ENCODE results near the gene RTL1.

The RTL1 gene

DNA sequence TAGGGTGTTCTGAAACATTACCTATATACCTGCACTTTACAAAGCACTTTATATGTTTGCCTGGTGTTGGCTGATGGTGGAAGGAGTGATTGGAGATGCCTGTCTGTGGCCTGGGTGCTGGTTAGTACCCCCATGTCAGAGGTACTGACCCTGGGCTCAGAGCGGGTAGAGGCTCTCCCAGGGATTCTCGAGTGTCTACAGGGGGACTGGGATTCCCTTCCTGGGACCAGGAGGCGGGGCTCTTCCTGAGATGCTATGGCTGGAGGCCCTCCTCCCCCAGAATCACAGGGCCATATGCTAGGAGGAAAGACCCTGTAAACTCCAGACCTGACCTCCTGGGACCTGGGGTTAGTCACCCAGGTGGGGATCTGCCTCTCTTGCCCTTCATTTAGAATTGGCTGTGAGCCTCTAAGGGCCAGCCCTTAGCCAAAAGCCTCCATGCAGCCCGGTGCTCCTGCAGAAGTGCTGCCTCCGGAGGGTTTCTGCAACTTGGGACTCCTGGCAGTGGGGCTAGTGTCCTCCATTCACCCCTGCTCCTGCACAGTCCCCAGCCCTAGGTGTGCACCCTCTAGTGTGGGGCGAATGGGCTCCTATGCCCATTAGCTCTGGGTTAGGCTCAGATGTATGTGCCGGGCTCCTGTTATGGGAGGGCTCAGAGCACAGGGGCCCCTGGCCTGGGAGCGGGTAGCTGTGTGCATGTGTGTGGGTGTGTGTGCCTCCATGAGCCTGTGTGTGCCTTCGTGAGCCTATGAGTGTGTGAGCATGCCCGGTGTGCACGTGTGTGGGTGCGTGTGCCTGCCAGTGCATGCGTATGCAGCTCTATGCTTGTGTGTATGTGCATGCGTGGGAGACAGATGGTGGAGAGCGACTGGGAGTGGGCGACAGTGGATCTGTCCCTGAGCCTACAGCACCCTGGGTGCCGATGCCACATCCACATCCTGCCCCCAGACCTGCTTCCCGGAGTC is 36.6 kb downstream of the RTL1 start:
- DNase-seq (ENCODE audit: low read depth), result no peak

DNA sequence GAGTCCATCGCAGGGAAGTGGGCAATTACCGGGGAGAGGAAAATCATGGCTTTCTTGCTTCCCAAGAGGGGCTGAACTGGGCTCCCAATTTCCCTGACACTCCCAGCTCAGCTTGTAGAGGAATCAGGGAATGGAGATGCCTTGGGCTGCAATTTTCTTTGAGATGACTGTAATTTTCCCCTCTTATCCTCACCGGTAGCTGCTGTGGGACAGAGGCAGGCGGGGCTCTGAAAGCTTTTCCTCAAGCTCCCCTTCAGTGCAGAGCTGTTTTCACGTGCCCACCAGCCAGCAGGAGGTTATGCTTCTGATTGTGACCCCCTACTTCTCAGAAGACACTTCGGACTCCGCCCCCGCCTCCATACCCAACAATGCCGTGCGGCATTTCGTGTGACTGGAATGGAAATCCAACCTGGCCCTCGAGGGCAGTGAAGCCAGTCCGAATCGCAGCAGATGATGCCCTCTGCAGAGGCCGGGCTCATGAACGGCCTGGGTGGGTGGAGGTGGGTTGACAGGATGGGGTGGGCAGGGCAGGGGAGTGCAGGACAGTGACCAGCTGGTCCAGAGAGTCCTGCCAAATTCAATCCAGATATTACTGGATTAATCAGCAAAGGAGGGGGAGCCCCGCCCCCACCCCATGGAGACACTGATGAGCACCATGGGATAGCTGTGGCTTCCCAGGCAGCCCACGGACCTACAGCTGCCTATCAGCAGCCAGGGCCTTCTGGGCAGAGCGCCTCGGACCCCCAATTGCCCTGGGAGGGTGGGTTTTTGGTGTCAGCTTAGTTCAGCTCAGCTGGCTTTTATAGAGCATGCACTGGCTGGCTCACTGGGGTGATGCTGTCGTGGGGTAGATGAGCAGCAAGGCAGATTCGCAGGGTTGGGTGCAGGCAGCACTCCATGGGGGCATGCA is 37.6 kb downstream of the RTL1 start:
- DNase-seq (ENCODE audit: low read depth), result no peak

DNA sequence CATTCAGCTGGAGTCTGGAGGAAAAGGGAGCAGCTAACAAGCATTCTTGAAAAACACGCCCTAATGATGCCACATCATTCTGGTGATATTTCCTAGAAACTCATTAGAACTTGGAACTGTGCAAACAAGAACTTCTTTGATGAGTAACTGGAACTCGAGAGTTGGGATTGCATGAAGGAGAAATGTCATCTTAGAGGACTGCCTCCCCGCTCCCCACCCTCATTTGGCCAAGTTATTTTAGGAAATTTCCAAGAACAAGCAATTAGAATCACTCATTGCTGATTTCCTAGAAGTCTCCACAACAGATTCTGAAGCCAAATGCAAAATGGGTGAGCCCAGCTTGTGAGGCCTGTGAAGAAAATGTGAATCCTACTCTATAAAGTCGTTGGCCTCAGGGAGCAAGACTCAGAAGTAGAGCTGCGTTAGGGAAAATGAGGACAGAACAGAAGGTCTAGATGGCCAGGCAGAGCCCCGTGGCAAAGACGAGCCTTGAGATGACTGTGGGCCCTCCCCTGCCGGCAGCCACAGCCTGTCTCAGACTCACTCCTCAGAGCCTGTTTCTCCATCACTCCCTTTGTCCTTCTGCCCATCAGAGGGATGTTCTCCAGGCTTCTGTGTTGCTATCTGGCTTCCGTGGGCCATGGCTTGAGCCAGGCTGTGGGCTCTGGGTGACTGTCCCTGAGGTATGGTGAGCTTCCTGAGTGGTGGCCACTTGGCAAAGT is 38.4 kb downstream of the RTL1 start:
- DNase-seq (ENCODE audit: low read depth), result no peak

- no peak for DNase-seq (ENCODE audit: low read depth)
Observed at GRCh38 chr14:100864206-100864605, 39.3 kb downstream of the RTL1 start.

- no peak for DNase-seq (ENCODE audit: low read depth)
Observed at GRCh38 chr14:100862793-100863192, 40.7 kb downstream of the RTL1 start.

DNA sequence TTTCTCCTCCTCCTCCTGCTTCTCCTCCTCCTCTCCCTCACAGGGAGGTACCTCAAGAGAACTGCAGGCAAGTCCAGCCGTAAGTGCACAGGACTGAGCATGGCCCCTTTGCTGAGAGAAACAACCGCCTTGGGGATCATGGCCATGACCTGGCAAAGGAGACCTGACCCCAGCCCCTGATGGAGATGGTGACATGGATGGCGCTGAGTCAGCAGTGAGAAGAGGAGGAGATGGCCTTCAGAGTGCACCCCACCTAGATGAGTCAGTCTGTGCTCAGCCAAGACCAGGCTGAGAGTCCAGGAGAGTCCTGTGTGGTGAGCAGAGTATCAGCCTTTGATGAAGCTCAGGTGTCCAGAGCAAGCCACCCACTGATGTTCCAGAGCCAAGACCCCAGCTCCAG is 41.2 kb downstream of the RTL1 start:
- DNase-seq (ENCODE audit: low read depth), result peak; percentile 25

DNA sequence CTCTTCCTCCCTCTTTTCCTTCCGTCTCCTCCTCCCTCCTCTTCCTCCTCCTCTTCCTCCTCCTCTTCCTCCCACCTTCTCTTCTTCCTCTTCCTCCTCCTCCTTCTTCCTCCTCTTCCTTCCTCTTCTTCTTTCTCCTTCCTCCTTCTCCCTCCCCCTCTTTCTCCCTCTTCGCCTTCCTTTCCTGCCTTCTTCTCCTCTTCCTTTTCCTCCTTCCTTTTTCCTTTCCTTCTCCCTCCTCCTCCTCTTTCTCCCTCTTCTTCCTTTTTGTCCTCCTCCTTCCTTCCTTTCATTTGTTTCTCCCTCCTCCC is 41.6 kb downstream of the RTL1 start:
- DNase-seq (ENCODE audit: low read depth), result no peak

DNA sequence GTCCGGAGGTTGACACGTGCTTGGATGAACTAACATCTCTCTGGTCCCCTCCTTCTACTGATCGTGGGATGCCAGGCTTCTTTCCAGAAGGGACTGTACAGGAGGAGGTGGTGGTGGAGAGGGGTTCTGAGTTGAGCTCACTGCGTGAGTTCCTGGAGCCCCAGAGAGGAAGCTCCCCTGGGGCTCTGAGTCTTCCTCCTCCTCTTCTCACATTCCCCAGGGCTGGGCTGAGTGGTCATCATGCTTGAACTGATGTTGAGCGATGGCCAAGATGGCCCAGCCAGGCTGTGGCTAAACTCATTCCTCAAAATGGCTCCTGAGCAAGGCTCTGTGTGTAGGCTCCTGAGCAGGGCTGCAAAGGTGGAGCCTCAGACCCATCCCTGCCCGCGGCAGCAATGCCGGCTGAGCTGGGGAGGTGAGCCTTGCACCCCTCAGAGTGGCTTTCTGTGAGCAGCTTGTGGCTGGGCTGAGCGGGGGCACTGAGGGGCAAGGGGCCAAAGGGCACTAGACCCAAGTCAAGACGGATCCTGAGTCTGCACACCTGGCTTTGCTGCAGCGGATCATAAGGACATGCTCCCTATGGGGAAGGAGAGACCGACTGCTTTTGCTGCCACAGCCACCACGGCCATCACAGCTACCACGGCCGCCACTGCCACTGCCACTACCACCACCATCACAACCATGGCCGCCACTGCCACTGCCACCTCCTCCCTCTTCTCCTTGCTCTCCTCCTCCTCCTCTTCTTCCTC is 42.2 kb downstream of the RTL1 start:
- no peak for DNase-seq (ENCODE audit: low read depth)

- no peak for DNase-seq (ENCODE audit: low read depth)
Observed at GRCh38 chr14:100860556-100861187, 42.9 kb downstream of the RTL1 start.

DNA sequence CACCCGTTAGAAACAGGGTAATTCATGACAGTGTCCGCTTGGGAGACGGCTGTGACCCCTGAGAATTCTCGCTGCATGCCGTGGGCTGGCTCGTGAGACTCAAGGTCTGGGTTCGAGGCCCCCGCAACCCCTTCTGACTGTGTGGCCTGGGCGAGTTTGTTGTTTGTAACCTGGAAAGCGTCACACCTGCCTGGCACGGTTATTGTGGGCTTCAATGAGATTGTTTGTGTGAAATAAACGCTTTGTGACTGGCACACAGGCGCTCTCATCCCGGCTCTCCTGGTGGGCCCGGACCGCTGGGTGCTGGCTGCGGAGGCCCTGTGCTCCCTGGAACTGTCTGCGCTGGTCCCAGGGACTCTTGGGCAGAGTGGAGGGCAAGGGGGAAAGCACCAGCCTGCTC is 43.7 kb downstream of the RTL1 start:
- DNase-seq (ENCODE audit: low read depth), result no peak

DNA sequence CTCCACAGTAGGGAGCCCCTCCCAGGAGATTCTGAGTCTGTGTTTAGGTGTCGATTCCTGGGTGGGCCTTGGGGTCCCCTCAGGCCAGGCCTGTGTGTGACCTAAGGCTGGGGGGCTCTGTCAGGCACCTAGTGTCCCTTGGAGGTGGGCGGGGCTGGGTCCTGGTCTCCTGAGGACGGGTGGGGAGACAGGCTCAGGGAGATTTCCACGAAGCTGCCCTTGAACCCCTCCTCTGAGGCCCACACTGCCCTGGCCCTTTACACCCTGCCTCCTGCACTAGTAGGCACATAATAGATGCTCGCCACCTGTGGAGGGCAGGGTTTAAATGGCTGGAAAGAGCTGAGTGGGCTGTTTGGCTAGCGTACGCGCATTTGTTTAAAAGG is 44.7 kb downstream of the RTL1 start:
- DNase-seq (ENCODE audit: low read depth), result no peak

- DNase-seq (ENCODE audit: low read depth), result no peak
Observed at GRCh38 chr14:100857923-100858837, 45.3 kb downstream of the RTL1 start.

- DNase-seq (ENCODE audit: low read depth), result no peak
Observed at GRCh38 chr14:100857233-100857922, 46.1 kb downstream of the RTL1 start.

DNA sequence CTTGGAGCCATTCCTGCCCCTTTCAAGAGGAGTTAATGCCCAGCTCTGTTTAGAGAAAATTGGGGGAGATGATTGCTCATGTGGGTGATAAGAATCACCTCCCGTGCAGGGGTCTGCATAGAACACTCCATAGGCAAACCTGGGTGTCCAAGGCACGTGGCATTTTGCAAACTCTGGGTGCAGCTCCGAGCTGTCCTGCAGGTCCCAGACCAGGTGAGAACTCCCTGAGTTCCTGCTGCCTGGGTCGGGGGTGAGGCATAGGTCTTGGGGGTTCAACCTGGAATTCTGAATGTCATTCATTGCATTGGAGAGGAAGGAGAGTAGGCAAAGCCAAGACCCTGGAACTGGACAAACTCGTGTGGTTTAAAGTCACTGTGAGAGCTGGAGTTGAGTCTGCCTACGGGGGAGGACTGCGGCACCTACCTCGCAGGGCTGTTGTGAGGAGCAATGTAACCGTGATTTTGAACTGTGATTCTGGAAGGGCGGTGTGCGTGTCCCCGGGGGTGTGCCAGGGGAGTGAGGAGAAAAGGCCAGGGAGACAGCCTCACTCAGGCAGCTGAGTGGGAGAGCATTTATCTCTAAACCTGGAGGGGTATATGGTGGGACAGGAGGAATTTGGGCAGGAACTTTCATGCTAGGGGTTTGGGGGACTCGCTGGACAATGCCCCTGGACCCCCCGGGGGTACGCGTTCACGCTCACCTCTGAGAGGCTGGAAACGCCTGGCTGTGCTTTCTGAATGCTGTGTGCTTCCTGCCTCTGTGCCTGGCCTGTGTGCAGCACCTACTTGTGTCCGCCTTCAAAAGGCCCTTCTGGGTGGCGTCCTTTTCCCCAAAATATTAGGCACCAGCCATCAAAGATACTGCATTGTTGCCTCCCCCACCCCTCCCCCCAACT is 47.2 kb downstream of the RTL1 start:
- no peak for DNase-seq (ENCODE audit: low read depth)

- DNase-seq (ENCODE audit: low read depth), result no peak
Observed at GRCh38 chr14:100855256-100855930, 48.1 kb downstream of the RTL1 start.

DNA sequence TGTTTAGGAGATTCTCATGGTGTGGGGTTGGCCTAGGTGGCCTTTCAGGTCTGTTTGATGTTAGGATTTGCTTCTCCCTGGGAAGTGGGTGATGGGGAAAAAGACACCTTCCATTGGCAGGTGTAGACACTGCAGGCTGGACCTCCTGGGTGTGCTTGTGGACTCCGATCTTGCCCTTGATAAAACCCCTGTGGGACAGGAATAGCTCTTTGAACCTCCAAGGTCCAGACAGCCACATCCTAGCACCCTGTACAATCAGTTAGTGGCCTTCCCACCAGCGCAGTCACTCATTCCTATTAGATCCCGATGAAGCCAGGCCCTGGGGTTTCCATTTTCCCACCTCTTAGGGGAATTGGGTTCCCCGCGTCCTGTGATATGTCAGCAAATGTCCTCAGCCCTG is 49.1 kb downstream of the RTL1 start:
- no peak for DNase-seq (ENCODE audit: low read depth)

DNA sequence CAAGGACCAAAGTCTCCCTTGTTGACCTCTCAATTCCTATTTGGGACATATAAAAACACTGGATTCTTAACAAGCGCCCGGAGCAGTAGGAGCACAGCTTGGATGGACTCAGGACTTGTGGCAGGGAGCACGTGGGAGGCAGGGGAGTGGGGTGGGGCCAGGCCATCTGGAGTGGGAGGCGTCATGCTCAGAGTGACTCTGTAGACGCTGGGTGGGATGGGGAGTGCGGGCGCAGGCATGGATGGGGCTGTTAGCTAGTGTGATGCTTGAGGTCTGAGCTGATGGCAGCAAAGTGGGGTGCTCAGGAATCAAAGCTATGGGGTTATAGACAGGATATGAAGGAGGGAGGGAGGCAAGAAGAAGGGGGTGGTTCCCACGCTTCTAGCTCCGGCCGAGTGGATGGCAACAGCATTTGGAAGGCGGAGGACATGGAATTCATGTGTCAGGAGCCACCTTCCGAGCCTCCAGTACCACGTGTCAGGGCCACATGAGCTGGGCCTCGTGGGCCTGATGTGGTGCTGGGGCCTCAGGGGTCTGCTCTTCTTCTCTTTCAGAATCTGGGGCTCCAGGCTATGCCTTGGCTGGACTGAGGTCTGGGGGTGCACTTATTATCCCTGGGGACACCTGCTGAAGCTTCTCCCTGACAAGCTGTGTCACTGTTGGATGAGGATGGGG is 51.4 kb downstream of the RTL1 start:
- no peak for DNase-seq (ENCODE audit: low read depth)

DNA sequence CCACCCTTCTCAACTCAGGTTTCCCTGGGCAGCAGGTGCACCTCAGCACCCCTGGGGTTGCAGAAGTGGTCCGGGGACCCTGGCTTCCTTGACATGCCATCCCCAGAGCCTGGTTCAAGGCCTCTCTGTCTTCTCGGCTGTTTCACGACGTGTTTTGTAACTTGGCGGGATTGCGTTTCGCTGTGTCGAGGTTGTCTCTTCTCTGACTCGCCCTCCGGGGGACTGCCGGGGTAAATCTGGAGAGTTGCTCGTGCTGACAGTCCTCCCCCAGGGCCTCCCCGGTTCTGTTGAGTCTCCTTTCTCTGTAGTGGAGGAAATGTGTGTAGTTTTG is 52.0 kb downstream of the RTL1 start:
- DNase-seq (ENCODE audit: low read depth), result no peak
